Effector memory CD4-positive, alpha-beta T cell (primary cell): ENCODE measurements around the gene CBLL1.
A peak's percentile ranks its signal among the peaks of the same experiment; 100 is the strongest.

Experiments
- DNase-seq, 3 donors: peaks; one replicate each; pipeline ENCODE4 v3.0.0-alpha.2; 2020
- H3K27ac ChIP-seq: 2 replicates; pipeline ENCODE4 v1.7.0; 2013; ENCODE audit warnings: mild to moderate bottlenecking, low read length, moderate library complexity; ENCODE audit not compliant: insufficient read depth, poor library complexity, severe bottlenecking
- H3K27me3 ChIP-seq: replicated peaks from 2 replicates; pipeline ENCODE4 v1.7.0; 2013; ENCODE audit warnings: mild to moderate bottlenecking, low read length; ENCODE audit not compliant: insufficient read depth, control insufficient read depth, poor library complexity, severe bottlenecking
- H3K36me3 ChIP-seq: 2 replicates; pipeline ENCODE4 v1.7.0; 2013; ENCODE audit warnings: mild to moderate bottlenecking, low read length, moderate library complexity; ENCODE audit not compliant: control insufficient read depth, insufficient read depth
- H3K4me1 ChIP-seq: 2 replicates; pipeline ENCODE4 v1.7.0; 2013; ENCODE audit warnings: low read length, mild to moderate bottlenecking; ENCODE audit not compliant: control insufficient read depth, insufficient read depth, poor library complexity, severe bottlenecking
- H3K4me3 ChIP-seq: 2 replicates; pipeline ENCODE4 v1.7.0; 2013; ENCODE audit warnings: low read length, low read depth, mild to moderate bottlenecking; ENCODE audit not compliant: insufficient read depth, poor library complexity, severe bottlenecking
- H3K9me3 ChIP-seq: 2 replicates; pipeline ENCODE4 v1.7.0; 2013; ENCODE audit warnings: mild to moderate bottlenecking, low read length, moderate library complexity; ENCODE audit not compliant: control insufficient read depth

Gene CBLL1

GRCh38 chr7:107711301-107711700, 32.6 kb upstream of the CBLL1 start:
- DNase-seq, result no peak
- no peaks in the 10 kb centered on the region for H3K4me1 ChIP-seq
- no peaks in the 10 kb centered on the region for H3K27me3 ChIP-seq
- no peaks in the 10 kb centered on the region for H3K36me3 ChIP-seq
- H3K9me3 ChIP-seq, result no peaks in the 10 kb centered on the region
- H3K27ac ChIP-seq, result no peak overlapping the region
- no peak overlapping the region for H3K4me3 ChIP-seq

- Histone ChIP-seq H3K27ac (no peak overlapping the region), H3K36me3 (no peaks in the 10 kb centered on the region), H3K4me1 (no peaks in the 10 kb centered on the region), H3K9me3 (no peaks in the 10 kb centered on the region), H3K4me3 (no peak overlapping the region), H3K27me3 (no peaks in the 10 kb centered on the region)
- DNase-seq, result no peak
These were observed 31.9 kb upstream of the CBLL1 start for GRCh38 chr7:107712025-107712424.

GRCh38 chr7:107712896-107713295, 31.0 kb upstream of the CBLL1 start:
- H3K4me1 ChIP-seq, result no peaks in the 10 kb centered on the region
- H3K4me3 ChIP-seq, result no peak overlapping the region
- no peak for DNase-seq
- no peaks in the 10 kb centered on the region for H3K9me3 ChIP-seq
- H3K27ac ChIP-seq, result no peak overlapping the region
- no peaks in the 10 kb centered on the region for H3K36me3 ChIP-seq
- H3K27me3 ChIP-seq, result no peaks in the 10 kb centered on the region

GRCh38 chr7:107715531-107715930, 28.4 kb upstream of the CBLL1 start:
- Histone ChIP-seq H3K27me3 (no peaks in the 10 kb centered on the region), H3K4me3 (no peak overlapping the region), H3K27ac (no peak overlapping the region), H3K9me3 (no peaks in the 10 kb centered on the region), H3K4me1 (no peaks in the 10 kb centered on the region), H3K36me3 (no peaks in the 10 kb centered on the region)
- DNase-seq, result no peak

GRCh38 chr7:107718456-107719193, 25.3 kb upstream of the CBLL1 start:
- no peaks in the 10 kb centered on the region for H3K27me3 ChIP-seq
- no peak overlapping the region for H3K27ac ChIP-seq
- H3K36me3 ChIP-seq, result no peaks in the 10 kb centered on the region
- H3K9me3 ChIP-seq, result no peaks in the 10 kb centered on the region
- no peak overlapping the region for H3K4me3 ChIP-seq
- no peaks in the 10 kb centered on the region for H3K4me1 ChIP-seq
- DNase-seq, result no peak

- H3K27ac ChIP-seq, result no peak overlapping the region
- H3K36me3 ChIP-seq, result no peaks in the 10 kb centered on the region
- no peaks in the 10 kb centered on the region for H3K27me3 ChIP-seq
- DNase-seq, result no peak
- H3K4me1 ChIP-seq, result no peaks in the 10 kb centered on the region
- no peak overlapping the region for H3K4me3 ChIP-seq
- H3K9me3 ChIP-seq, result no peaks in the 10 kb centered on the region
These were observed 22.7 kb upstream of the CBLL1 start for GRCh38 chr7:107721286-107721685.

GRCh38 chr7:107723255-107723654, 20.7 kb upstream of the CBLL1 start:
- Histone ChIP-seq H3K4me1 (no peaks in the 10 kb centered on the region), H3K4me3 (no peak overlapping the region), H3K27me3 (no peaks in the 10 kb centered on the region), H3K36me3 (no peaks in the 10 kb centered on the region), H3K9me3 (no peaks in the 10 kb centered on the region), H3K27ac (no peak overlapping the region)
- no peak for DNase-seq

- H3K36me3 ChIP-seq, result no peaks in the 10 kb centered on the region
- no peaks in the 10 kb centered on the region for H3K4me1 ChIP-seq
- H3K27ac ChIP-seq, result no peak overlapping the region
- no peaks in the 10 kb centered on the region for H3K9me3 ChIP-seq
- no peaks in the 10 kb centered on the region for H3K27me3 ChIP-seq
- H3K4me3 ChIP-seq, result no peak overlapping the region
- DNase-seq, result peak in 1 of 3 donors; percentile 43
These were observed 18.7 kb upstream of the CBLL1 start for GRCh38 chr7:107725138-107725740.

GRCh38 chr7:107726356-107727130, 17.4 kb upstream of the CBLL1 start:
- Histone ChIP-seq H3K27ac (no peak overlapping the region), H3K4me3 (no peak overlapping the region), H3K36me3 (no peaks in the 10 kb centered on the region), H3K4me1 (no peaks in the 10 kb centered on the region), H3K9me3 (no peaks in the 10 kb centered on the region), H3K27me3 (no peaks in the 10 kb centered on the region)
- DNase-seq, result no peak

- no peak for DNase-seq
- no peaks in the 10 kb centered on the region for H3K36me3 ChIP-seq
- no peak overlapping the region for H3K27ac ChIP-seq
- no peaks in the 10 kb centered on the region for H3K27me3 ChIP-seq
- no peak overlapping the region for H3K4me3 ChIP-seq
- no peaks in the 10 kb centered on the region for H3K4me1 ChIP-seq
- no peaks in the 10 kb centered on the region for H3K9me3 ChIP-seq
These were observed 15.7 kb upstream of the CBLL1 start for GRCh38 chr7:107728276-107728675.
